HEK293T (cell line): ENCODE results near the gene SNAP29.

Experiments
- CTCF ChIA-PET: fragments of 350-600 bp; formaldehyde crosslinking; extraction: SDS; loops from one replicate; lab custom pipeline; 2021; ENCODE audit warnings: antibody characterized with exemption, inconsistent platforms; lab: Yijun Ruan, JAX
- POLR2A ChIA-PET: fragments of 350-600 bp; formaldehyde crosslinking; extraction: SDS; loops from one replicate; lab custom pipeline; 2020; ENCODE audit warnings: antibody characterized with exemption, inconsistent platforms; lab: Yijun Ruan, JAX
- DNase-seq: peaks from one replicate; pipeline ENCODE4 v3.0.0; 2012; ENCODE audit warnings: mixed read lengths; ENCODE audit errors: extremely low spot score
- ARNT ChIP-seq: fragments of 450-650 bp; IDR thresholded peaks from 2 replicates; pipeline ENCODE4 v1.6.1; 2017; ENCODE audit warnings: mild to moderate bottlenecking
- BHLHE40 ChIP-seq: fragments of 450-650 bp; IDR thresholded peaks from 2 replicates; pipeline ENCODE4 v1.6.1; 2016; ENCODE audit warnings: mild to moderate bottlenecking, moderate library complexity, borderline replicate concordance
- CTBP1 ChIP-seq: fragments of 450-650 bp; IDR thresholded peaks from 2 replicates; pipeline ENCODE4 v1.6.1; 2016; ENCODE audit warnings: borderline replicate concordance
- ELF4 ChIP-seq: fragments of 450-650 bp; IDR thresholded peaks from 2 replicates; pipeline ENCODE4 v1.6.1; 2017; ENCODE audit warnings: antibody characterized with exemption
- FOXA1 ChIP-seq: fragments of 450-650 bp; IDR thresholded peaks from 2 replicates; pipeline ENCODE4 v1.6.1; 2016; ENCODE audit warnings: mild to moderate bottlenecking
- FOXK2 ChIP-seq: fragments of 450-650 bp; IDR thresholded peaks from 2 replicates; pipeline ENCODE4 v1.6.1; 2016; ENCODE audit warnings: mild to moderate bottlenecking
- FOXM1 ChIP-seq: fragments of 450-650 bp; IDR thresholded peaks from 2 replicates; pipeline ENCODE4 v1.6.1; 2017; ENCODE audit warnings: mild to moderate bottlenecking, borderline replicate concordance
- HDGF ChIP-seq: fragments of 450-650 bp; IDR thresholded peaks from 2 replicates; pipeline ENCODE4 v1.6.1; 2017; ENCODE audit warnings: antibody characterized with exemption, borderline replicate concordance
- L3MBTL2 ChIP-seq: fragments of 450-650 bp; conservative IDR thresholded peaks from 2 replicates; pipeline ENCODE4 v1.6.1; 2016; ENCODE audit warnings: mild to moderate bottlenecking
- LEF1 ChIP-seq: fragments of 450-650 bp; IDR thresholded peaks from 2 replicates; pipeline ENCODE4 v1.6.1; 2017; ENCODE audit warnings: mild to moderate bottlenecking, borderline replicate concordance
- NFRKB ChIP-seq: fragments of 450-650 bp; IDR thresholded peaks from 2 replicates; pipeline ENCODE4 v1.6.1; 2016; ENCODE audit warnings: mild to moderate bottlenecking, moderate library complexity
- SP1 ChIP-seq: fragments of 450-650 bp; IDR thresholded peaks from 2 replicates; pipeline ENCODE4 v1.6.1; 2017
- SUZ12 ChIP-seq: fragments of 450-650 bp; IDR thresholded peaks from 2 replicates; pipeline ENCODE4 v1.6.1; 2016; ENCODE audit warnings: mild to moderate bottlenecking
- TARDBP ChIP-seq: fragments of 450-650 bp; IDR thresholded peaks from 2 replicates; pipeline ENCODE4 v1.6.1; 2016
- ZNF384 ChIP-seq: fragments of 450-650 bp; IDR thresholded peaks from 2 replicates; pipeline ENCODE4 v1.6.1; 2016
- TF ChIP-seq, protein P1 (sequence below): fragments of 450-650 bp; IDR thresholded peaks from 2 replicates; pipeline ENCODE4 v1.6.1; 2016

Gene SNAP29

DNA sequence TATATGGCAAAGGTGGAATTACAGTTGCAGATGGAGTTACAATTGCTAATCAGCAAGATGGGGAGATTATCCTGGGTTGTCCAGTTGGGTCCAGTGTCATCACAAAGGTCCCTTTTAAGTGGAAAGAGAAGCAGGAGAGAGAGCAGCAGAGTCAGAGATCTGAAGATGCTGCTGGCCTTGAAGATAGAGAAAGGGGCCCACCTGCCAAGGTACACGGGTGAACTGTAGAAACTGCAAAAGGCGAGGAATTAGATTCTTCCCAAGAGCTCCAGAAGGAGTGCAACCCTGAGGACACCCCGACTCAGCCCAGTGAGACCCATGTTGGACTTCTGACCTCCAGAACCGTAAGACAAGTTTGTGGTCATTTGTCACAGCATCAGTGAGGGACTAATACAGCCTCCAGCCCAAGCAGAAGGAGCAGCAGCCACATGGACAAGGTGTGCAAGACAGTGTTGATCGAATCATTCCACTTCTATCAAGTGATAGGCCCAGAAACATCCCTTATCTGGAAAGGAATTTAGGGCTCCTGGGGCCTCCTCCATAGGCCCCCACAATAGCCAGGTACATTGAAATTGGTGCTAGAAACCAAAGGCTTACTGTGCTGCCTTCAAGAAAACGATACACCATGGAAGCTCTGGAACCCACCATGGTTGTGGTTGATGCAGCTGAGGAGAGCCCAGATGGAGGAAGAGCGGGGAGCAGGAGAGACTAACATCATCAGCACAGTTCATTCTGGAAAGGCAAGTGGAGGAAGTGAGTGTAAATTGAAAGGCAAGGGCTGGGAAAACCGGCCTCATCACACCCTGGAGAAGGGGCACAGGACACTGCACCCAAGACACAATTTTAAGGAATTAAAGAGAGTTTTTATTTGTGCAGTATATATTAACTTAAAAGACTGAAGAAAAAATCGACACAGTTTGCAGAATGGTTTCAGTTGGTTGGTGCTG, 23.3 kb downstream of the SNAP29 start:
- TF ChIP-seq HDGF (no peak), BHLHE40 (no peak), ZNF384 (no peak), FOXA1 (no peak), SP1 (no peak), CTBP1 (no peak), SUZ12 (no peak)
- CTCF ChIA-PET, result no interaction called here
- no peak for DNase-seq
- POLR2A ChIA-PET, result interaction anchor here (1.5 kb wide), 1 partner anchor 100 kb away, joined by 3 read pairs; the partner anchor contains the start of gene LZTR1

DNA sequence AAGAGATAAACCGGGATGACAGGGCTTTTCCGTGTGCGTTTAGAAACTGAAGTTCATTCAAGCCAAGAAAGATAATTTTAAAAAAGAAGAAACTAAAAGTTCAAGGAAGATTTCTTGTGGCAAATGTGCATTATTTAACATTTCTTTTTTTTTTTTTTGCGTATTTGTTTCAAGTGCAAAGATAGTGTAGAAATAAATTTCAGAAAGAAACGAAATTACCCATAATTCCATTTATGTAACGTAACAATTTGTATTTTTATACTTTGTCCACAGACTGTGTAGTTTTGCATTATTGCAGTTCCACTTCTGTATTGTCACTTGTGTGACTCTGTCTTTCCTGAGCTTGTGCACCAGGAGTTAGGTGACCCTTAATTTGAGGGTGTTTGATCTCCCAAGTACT, 24.0 kb downstream of the SNAP29 start:
- ChIA-PET POLR2A (interaction anchor here (1.5 kb wide), 1 partner anchor 99 kb away, joined by 3 read pairs; the partner anchor contains the start of gene LZTR1), CTCF (no interaction called here)
- DNase-seq, result no peak
- TF ChIP-seq NFRKB (no peak), LEF1 (no peak), ELF4 (no peak), FOXA1 (no peak), L3MBTL2 (no peak), TARDBP (no peak), ARNT (no peak), FOXM1 (no peak), BHLHE40 (no peak), HDGF (no peak), ZNF384 (no peak), CTBP1 (no peak), SP1 (no peak), FOXK2 (no peak), SUZ12 (no peak)
- TF ChIP-seq, protein P1, sequence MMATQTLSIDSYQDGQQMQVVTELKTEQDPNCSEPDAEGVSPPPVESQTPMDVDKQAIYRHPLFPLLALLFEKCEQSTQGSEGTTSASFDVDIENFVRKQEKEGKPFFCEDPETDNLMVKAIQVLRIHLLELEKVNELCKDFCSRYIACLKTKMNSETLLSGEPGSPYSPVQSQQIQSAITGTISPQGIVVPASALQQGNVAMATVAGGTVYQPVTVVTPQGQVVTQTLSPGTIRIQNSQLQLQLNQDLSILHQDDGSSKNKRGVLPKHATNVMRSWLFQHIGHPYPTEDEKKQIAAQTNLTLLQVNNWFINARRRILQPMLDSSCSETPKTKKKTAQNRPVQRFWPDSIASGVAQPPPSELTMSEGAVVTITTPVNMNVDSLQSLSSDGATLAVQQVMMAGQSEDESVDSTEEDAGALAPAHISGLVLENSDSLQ, result no peak

DNA sequence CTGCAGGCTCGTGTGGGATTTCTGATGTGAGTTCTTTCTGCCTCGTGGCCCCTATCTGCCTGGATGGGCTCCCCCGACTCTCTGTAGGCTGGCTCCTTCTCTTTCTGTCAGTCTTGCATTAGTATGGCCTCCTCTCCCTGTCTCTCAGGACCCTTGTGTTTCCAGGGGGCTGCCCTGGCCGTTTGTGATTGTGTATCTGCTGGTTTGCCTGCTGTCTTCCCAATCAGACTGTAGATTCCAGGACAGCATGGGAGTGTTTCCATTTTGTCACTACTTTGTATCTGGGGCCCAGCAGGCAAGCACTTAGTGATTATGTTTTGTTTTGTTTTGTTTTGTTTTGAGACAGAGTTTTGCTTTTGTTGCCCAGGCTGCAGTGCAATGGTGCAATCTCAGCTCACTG, 25.6 kb downstream of the SNAP29 start:
- TF ChIP-seq HDGF (no peak), SUZ12 (no peak), SP1 (no peak)
- DNase-seq, result no peak
- ChIA-PET POLR2A (interaction anchor here (2.1 kb wide), 1 partner anchor 98 kb away, joined by 19 read pairs; the partner anchor contains the start of gene LZTR1), CTCF (interaction anchor here (0.7 kb wide), 1 partner anchor 119 kb away, joined by 3 read pairs; no protein-coding TSS in a partner anchor)

DNA sequence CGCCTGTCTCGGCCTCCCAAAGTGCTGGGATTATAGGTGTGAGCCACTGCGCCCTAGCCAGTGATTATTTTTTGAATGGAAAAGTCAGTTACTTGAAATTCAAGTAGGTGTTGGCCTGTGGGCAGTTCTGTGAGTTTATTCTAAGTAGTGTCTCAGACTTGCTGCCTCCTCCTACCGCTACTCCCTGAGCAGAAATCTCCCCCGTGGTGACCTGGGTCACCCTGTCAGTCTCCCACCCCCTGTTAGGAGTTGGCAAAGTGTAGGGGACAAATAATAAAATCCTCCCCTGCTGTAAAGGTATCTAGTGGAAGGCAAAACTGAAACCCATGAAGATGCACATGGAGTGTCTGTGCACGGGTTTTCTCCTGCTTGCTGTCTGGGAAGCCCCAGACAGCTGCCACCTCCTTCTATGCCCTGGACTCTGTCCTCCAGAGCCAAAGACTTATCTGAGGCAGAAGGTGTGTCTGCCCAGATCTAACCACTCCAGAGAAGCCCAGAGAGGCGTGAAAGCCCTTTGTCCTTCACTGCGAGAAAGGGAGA, 26.3 kb downstream of the SNAP29 start:
- ChIA-PET POLR2A (interaction anchor here (1.0 to 2.1 kb wide), 7 partner anchors 20 to 117 kb away, joined by 3 to 19 read pairs (median 4); partner anchors contain the start of genes CRKL, LZTR1 and THAP7), CTCF (interaction anchor here (0.7 to 1.3 kb wide), 15 partner anchors 10 to 136 kb away, joined by 3 to 10 read pairs (median 4); partner anchors contain the start of gene CRKL)
- TF ChIP-seq CTBP1, result no peak
- no peak for TF ChIP-seq SP1
- TF ChIP-seq SUZ12, result no peak
- no peak for TF ChIP-seq ARNT
- no peak for TF ChIP-seq L3MBTL2
- TF ChIP-seq NFRKB, result no peak
- no peak for TF ChIP-seq FOXK2
- no peak for TF ChIP-seq FOXA1
- no peak for TF ChIP-seq TARDBP
- DNase-seq, result no peak

DNA sequence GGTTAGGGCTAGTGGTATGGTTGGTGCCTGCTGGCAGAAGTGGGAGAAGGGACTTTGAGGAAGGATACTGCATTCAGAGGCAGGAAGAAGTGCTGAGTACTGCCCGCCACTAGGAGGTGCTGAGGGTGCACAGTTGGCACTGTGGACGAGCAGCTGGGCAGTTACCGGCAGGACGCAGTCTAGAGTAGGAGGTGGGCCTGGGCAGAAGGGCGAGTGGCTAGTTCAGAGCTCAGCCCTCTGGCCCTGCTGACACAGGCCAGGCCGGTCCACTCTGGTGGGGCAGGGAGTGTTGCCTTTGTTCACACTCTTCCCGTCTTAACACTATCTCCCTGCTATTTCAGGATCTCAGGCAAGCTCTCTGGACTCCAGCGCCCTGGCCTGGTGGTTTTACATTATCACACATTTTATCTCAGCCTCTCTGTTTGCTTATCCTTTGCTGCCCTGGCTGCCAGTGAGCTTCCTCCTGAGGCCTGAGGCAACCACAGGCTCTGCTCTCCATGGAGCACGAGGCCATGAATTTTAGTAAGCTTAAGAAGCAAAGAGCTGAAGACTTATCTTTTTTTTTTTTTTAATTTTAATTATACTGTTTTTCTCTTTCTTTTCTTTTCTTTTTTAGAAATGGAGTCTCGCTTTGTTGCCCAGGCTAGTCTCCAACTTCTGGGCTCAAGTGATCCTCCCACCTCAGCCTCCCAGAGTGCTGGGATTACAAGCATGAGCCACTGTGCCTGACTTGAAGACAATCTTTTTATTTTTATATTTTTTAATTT, 26.9 kb downstream of the SNAP29 start:
- DNase-seq, result peak; percentile 91
- CTCF ChIA-PET, result interaction anchor here (0.6 to 1.4 kb wide), 29 partner anchors 9 to 218 kb away, joined by 3 to 10 read pairs (median 4); partner anchors contain the start of genes CRKL and LZTR1
- POLR2A ChIA-PET, result interaction anchor here (0.6 to 2.1 kb wide), 8 partner anchors 20 to 117 kb away, joined by 3 to 19 read pairs (median 4); partner anchors contain the start of genes CRKL, LZTR1 and THAP7
- TF ChIP-seq CTBP1 (no peak), ARNT (no peak), BHLHE40 (no peak), FOXM1 (no peak), SP1 (no peak)

DNA sequence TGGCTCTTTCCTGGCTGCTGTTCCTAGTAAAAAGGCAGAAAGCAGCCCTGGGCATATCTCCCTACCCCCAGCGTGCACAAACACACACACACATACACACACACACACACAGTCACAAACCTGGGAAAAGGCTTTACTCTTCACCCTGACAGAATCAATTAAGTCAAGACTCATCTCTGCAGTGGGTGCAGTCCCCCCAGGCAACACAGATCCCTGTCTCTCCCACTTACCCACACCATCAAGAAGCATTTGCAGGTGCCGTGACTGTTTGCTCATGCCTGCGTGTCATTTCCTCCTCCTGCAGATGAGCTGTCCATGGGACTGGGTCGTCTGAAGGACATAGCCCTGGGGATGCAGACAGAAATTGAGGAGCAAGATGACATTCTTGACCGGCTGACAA, 28.6 kb downstream of the SNAP29 start:
- no peak for DNase-seq
- POLR2A ChIA-PET, result no interaction called here

More for the DNA sequence above, 28.6 kb downstream of the SNAP29 start:
- CTCF ChIA-PET, result no interaction called here
- TF ChIP-seq ELF4, result no peak
- TF ChIP-seq FOXM1, result no peak
- TF ChIP-seq NFRKB, result no peak
- TF ChIP-seq TARDBP, result no peak
- no peak for TF ChIP-seq FOXA1
- TF ChIP-seq CTBP1, result no peak
